Urinary bladder (tissue), 2 donors: Measurements from ENCODE around the gene NRDE2. TPM values are rescaled to one million over a fixed set of nuclear protein-coding genes. Genes with fewer than 3 reads are reported as not detected.

ENCODE experiments used
- polyA plus RNA-seq: library from polyadenylated mRNA; stranded (reverse); fragments of 200-250 nt; gene quantifications from one replicate; pipeline ENCODE4 v1.2.3, GENCODE V29; 2013
- total RNA-seq: library from RNA; depleted of rRNA; stranded (reverse); fragments of >200 nt; gene quantifications from one replicate; pipeline ENCODE4 v1.2.3, GENCODE V29; 2014
- donor health status: healthy.

NRDE2 gene
- total and polyA plus RNA-seq, 2 donors: 8.0 to 15.6 TPM

Other genes with a start within 250 kb of the NRDE2 start
- 81.8 TPM for gene PSMC1, start 75.4 kb downstream of the NRDE2 start, total RNA-seq
- gene PSMC1, start 75.4 kb downstream of the NRDE2 start, polyA plus RNA-seq: 162 TPM
- 325 TPM for gene CALM1, start 65.1 kb upstream of the NRDE2 start, total RNA-seq
- gene CALM1, start 65.1 kb upstream of the NRDE2 start, polyA plus RNA-seq: 540 TPM